Subcutaneous abdominal adipose tissue (tissue), 5 donors: ENCODE results near the gene IFI30.

Experiments
- H3K27ac ChIP-seq: one replicate; pipeline ENCODE4 v1.7.0; 2013; ENCODE audit warnings: low read depth, mild to moderate bottlenecking, inconsistent platforms, low read length, moderate library complexity
- H3K27me3 ChIP-seq, 5 donors: one replicate each; pipeline ENCODE4 v1.7.0; 2013; ENCODE audit warnings: low read length in 5 of 5, inconsistent platforms in 1 of 5; ENCODE audit not compliant: control insufficient read depth in 5 of 5, insufficient read depth in 4 of 5
- H3K36me3 ChIP-seq, 5 donors: one replicate each; pipeline ENCODE4 v1.7.0; 2013; ENCODE audit warnings: low read length in 5 of 5; ENCODE audit not compliant: control insufficient read depth in 5 of 5, insufficient read depth in 5 of 5
- H3K4me1 ChIP-seq, 5 donors: one replicate each; pipeline ENCODE4 v1.7.0; 2013; ENCODE audit warnings: low read length in 5 of 5, mild to moderate bottlenecking in 3 of 5, moderate library complexity in 1 of 5; ENCODE audit not compliant: control insufficient read depth in 5 of 5, insufficient read depth in 5 of 5
- H3K4me3 ChIP-seq, 5 donors: one replicate each; pipeline ENCODE4 v1.7.0; 2013; ENCODE audit warnings: low read length in 5 of 5, low read depth in 1 of 5
- H3K9ac ChIP-seq, 5 donors: one replicate each; pipeline ENCODE4 v1.7.0; 2013; ENCODE audit warnings: low read length in 5 of 5, mild to moderate bottlenecking in 4 of 5, moderate library complexity in 3 of 5
- H3K9me3 ChIP-seq, 5 donors: one replicate each; pipeline ENCODE4 v1.7.0; 2013; ENCODE audit warnings: low read length in 5 of 5; ENCODE audit not compliant: control insufficient read depth in 5 of 5
- donor health status: healthy.
- donor health status: healthy.
- donor health status: healthy.
- donor health status: healthy.
- donor health status: healthy.

The IFI30 gene

GRCh38 chr19:18167975-18168645 lies 5.5 kb upstream of the IFI30 start:
- no peaks in the 10 kb centered on the region for H3K27me3 ChIP-seq
- H3K4me3 ChIP-seq: no peak overlapping the region
- H3K36me3 ChIP-seq: peaks cover 0 to 43% (median 33%) of the 10 kb centered on the region in 5 donors
- H3K9me3 ChIP-seq: no peaks in the 10 kb centered on the region
- H3K27ac ChIP-seq: no peak overlapping the region
- no peak overlapping the region for H3K9ac ChIP-seq
- peaks cover 2 to 31% (median 20%) of the 10 kb centered on the region in 5 donors for H3K4me1 ChIP-seq

- Histone ChIP-seq H3K9me3 (no peaks in the 10 kb centered on the region), H3K36me3 (peaks cover 0 to 38% (median 28%) of the 10 kb centered on the region in 5 donors), H3K27ac (no peak overlapping the region), H3K9ac (no peak overlapping the region), H3K4me1 (peaks cover 2 to 38% (median 26%) of the 10 kb centered on the region in 5 donors), H3K27me3 (no peaks in the 10 kb centered on the region), H3K4me3 (no peak overlapping the region)
Observed at GRCh38 chr19:18168673-18169381, 4.8 kb upstream of the IFI30 start.

GRCh38 chr19:18170714-18171255 lies 2.8 kb upstream of the IFI30 start:
- H3K9ac ChIP-seq: peak overlapping the region in 4 of 5 donors; percentile 26 to 69 (median 32)
- no peaks in the 10 kb centered on the region for H3K9me3 ChIP-seq
- peak overlapping the region; percentile 74 for H3K27ac ChIP-seq
- peaks cover 2 to 54% (median 39%) of the 10 kb centered on the region in 5 donors for H3K4me1 ChIP-seq
- H3K36me3 ChIP-seq: peaks cover 0 to 34% (median 23%) of the 10 kb centered on the region in 5 donors
- no peaks in the 10 kb centered on the region for H3K27me3 ChIP-seq
- H3K4me3 ChIP-seq: peak overlapping the region in 4 of 5 donors; percentile 19 to 35 (median 28)

GRCh38 chr19:18171605-18172327 lies 1.8 kb upstream of the IFI30 start:
- H3K27ac ChIP-seq: peak overlapping the region; percentile 74
- no peaks in the 10 kb centered on the region for H3K27me3 ChIP-seq
- peaks cover 2 to 54% (median 39%) of the 10 kb centered on the region in 5 donors for H3K4me1 ChIP-seq
- peaks cover 0 to 29% (median 17%) of the 10 kb centered on the region in 5 donors for H3K36me3 ChIP-seq
- H3K4me3 ChIP-seq: no peak overlapping the region
- no peak overlapping the region for H3K9ac ChIP-seq
- no peaks in the 10 kb centered on the region for H3K9me3 ChIP-seq

GRCh38 chr19:18172331-18173053 lies 1.1 kb upstream of the IFI30 start:
- Histone ChIP-seq H3K27ac (peak overlapping the region; percentile 62), H3K9ac (peak overlapping the region in 2 of 5 donors; percentile 17 to 22), H3K4me1 (peaks cover 2 to 54% (median 39%) of the 10 kb centered on the region in 5 donors)

GRCh38 chr19:18173054-18173571 lies 500 bp upstream of the IFI30 start:
- peaks cover 0 to 19% (median 8%) of the 10 kb centered on the region in 5 donors for H3K36me3 ChIP-seq
- peak overlapping the region in 4 of 5 donors; percentile 48 to 80 (median 78) for H3K9ac ChIP-seq
- H3K27ac ChIP-seq: peak overlapping the region; percentile 69
- H3K4me1 ChIP-seq: peaks cover 2 to 54% (median 39%) of the 10 kb centered on the region in 5 donors
- no peaks in the 10 kb centered on the region for H3K9me3 ChIP-seq
- peak overlapping the region in 4 of 5 donors; percentile 74 to 90 (median 78) for H3K4me3 ChIP-seq
- no peaks in the 10 kb centered on the region for H3K27me3 ChIP-seq

More at GRCh38 chr19:18172331-18173053, 1.1 kb upstream of the IFI30 start:
- Histone ChIP-seq H3K36me3 (peaks cover 0 to 25% (median 11%) of the 10 kb centered on the region in 5 donors), H3K9me3 (no peaks in the 10 kb centered on the region), H3K4me3 (no peak overlapping the region), H3K27me3 (no peaks in the 10 kb centered on the region)

GRCh38 chr19:18174983-18175382 lies 1.4 kb downstream of the IFI30 start:
- Histone ChIP-seq H3K27me3 (no peaks in the 10 kb centered on the region), H3K9ac (no peak overlapping the region), H3K36me3 (peaks cover 0 to 7% (median 0%) of the 10 kb centered on the region in 5 donors), H3K4me3 (peak overlapping the region in 4 of 5 donors; percentile 33 to 90 (median 75)), H3K9me3 (no peaks in the 10 kb centered on the region), H3K4me1 (peaks cover 0 to 51% (median 39%) of the 10 kb centered on the region in 5 donors), H3K27ac (no peak overlapping the region)

- Histone ChIP-seq H3K4me3 (peak overlapping the region in 1 of 5 donors; percentile 2), H3K9ac (no peak overlapping the region), H3K27ac (no peak overlapping the region)
Observed at GRCh38 chr19:18176367-18177310, 3.0 kb downstream of the IFI30 start.

More at GRCh38 chr19:18176367-18177310, 3.0 kb downstream of the IFI30 start:
- peaks cover 0 to 39% (median 27%) of the 10 kb centered on the region in 5 donors for H3K4me1 ChIP-seq
- peaks cover 0 to 7% (median 0%) of the 10 kb centered on the region in 5 donors for H3K36me3 ChIP-seq
- H3K27me3 ChIP-seq: no peaks in the 10 kb centered on the region
- H3K9me3 ChIP-seq: no peaks in the 10 kb centered on the region
